OCI-LY3 (cell line): Measurements from ENCODE around the gene URB2.

Experiments used
- H2AFZ ChIP-seq: fragments of 200-600, 300-600 bp; shearing (Covaris generic); 2 replicates; pipeline ENCODE4 v1.6.0; 2014; ENCODE audit warnings: antibody characterized with exemption, low read depth, low read length
- H3K27ac ChIP-seq: fragments of 200-600, 300-600 bp; sonication (generic); 2 replicates; pipeline ENCODE4 v1.5.1; 2014; ENCODE audit warnings: mild to moderate bottlenecking, low read length, moderate library complexity, mixed read lengths
- H3K27me3 ChIP-seq: fragments of 200-600, 300-600 bp; sonication (generic); 2 replicates; pipeline ENCODE4 v1.6.1; 2014; ENCODE audit warnings: low read depth, low read length, mixed read lengths
- H3K36me3 ChIP-seq: fragments of 200-600, 300-600 bp; sonication (generic); replicated peaks from 2 replicates; pipeline ENCODE3; 2014; ENCODE audit warnings: low read depth, low read length, mixed read lengths
- H3K4me1 ChIP-seq: fragments of 300-600, 200-600 bp; sonication (generic); 2 replicates; pipeline ENCODE4 v1.6.1; 2014; ENCODE audit warnings: low read length, mixed read lengths
- H3K4me2 ChIP-seq: fragments of 200-600, 300-600 bp; sonication (generic); 2 replicates; pipeline ENCODE4 v1.6.1; 2014; ENCODE audit warnings: low read length, mixed read lengths
- H3K4me3 ChIP-seq: fragments of 300-600, 200-600 bp; sonication (generic); 2 replicates; pipeline ENCODE4 v1.5.1; 2014; ENCODE audit warnings: antibody characterized with exemption, mild to moderate bottlenecking, low read length, moderate library complexity
- H3K79me2 ChIP-seq: fragments of 300-600, 200-600 bp; shearing (Covaris generic); 2 replicates; pipeline ENCODE4 v1.6.1; 2014; ENCODE audit warnings: mild to moderate bottlenecking, low read length, mixed read lengths
- H3K9ac ChIP-seq: fragments of 300-600, 200-600 bp; shearing (Covaris generic); 2 replicates; pipeline ENCODE4 v1.6.0; 2014; ENCODE audit warnings: mild to moderate bottlenecking, low read length, moderate library complexity
- H3K9me3 ChIP-seq: fragments of 200-600, 300-600 bp; shearing (Covaris generic); 2 replicates; pipeline ENCODE4 v1.6.1; 2014; ENCODE audit warnings: low read length, mixed read lengths; ENCODE audit not compliant: insufficient read depth
- H4K20me1 ChIP-seq: fragments of 200-600, 300-600 bp; sonication (generic); 2 replicates; pipeline ENCODE4 v1.6.1; 2016; ENCODE audit warnings: low read length, mixed read lengths; ENCODE audit not compliant: insufficient read depth
- EZH2phosphoT487 ChIP-seq: fragments of 200-600 bp; shearing (Covaris generic); IDR thresholded peaks from 2 replicates; pipeline ENCODE4 v1.6.1; 2018; ENCODE audit warnings: antibody characterized with exemption, mixed run types, low read depth
- TF ChIP-seq, protein P1 (sequence below): fragments of 200-600, 300-600 bp; sonication (generic); IDR thresholded peaks from 2 replicates; pipeline ENCODE4 v1.5.1; 2014; ENCODE audit warnings: antibody characterized with exemption, low read length, low read depth

The URB2 gene

DNA sequence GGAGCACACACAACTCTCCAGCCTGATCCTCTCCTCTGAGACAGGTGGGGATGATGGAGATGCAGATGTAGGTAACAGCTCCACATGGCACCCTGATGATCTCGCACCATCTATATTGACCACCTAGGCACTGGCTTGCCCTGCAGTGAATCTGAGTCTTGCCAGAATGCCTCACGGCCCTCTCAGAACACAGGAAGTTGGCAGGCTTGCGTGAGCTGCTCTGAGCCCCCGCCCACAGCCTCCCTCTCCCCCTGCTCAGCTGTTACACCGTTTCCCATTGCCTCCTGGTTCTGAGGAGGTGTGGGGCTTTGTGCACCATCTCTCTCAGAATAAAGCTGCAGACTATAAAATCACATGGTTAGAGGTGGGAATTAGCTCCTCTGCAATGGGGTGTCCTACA lies 48.0 kb downstream of the URB2 start:
- no peaks in the 10 kb centered on the region for H3K4me1 ChIP-seq
- no peak overlapping the region for H3K4me3 ChIP-seq
- no peak overlapping the region for H2AFZ ChIP-seq
- TF ChIP-seq, protein P1, sequence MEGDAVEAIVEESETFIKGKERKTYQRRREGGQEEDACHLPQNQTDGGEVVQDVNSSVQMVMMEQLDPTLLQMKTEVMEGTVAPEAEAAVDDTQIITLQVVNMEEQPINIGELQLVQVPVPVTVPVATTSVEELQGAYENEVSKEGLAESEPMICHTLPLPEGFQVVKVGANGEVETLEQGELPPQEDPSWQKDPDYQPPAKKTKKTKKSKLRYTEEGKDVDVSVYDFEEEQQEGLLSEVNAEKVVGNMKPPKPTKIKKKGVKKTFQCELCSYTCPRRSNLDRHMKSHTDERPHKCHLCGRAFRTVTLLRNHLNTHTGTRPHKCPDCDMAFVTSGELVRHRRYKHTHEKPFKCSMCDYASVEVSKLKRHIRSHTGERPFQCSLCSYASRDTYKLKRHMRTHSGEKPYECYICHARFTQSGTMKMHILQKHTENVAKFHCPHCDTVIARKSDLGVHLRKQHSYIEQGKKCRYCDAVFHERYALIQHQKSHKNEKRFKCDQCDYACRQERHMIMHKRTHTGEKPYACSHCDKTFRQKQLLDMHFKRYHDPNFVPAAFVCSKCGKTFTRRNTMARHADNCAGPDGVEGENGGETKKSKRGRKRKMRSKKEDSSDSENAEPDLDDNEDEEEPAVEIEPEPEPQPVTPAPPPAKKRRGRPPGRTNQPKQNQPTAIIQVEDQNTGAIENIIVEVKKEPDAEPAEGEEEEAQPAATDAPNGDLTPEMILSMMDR, result no peak
- no peak for TF ChIP-seq EZH2phosphoT487
- peaks cover 9% of the 10 kb centered on the region for H3K36me3 ChIP-seq
- no peaks in the 10 kb centered on the region for H4K20me1 ChIP-seq
- H3K9ac ChIP-seq, result no peak overlapping the region
- H3K9me3 ChIP-seq, result no peaks in the 10 kb centered on the region
- H3K27me3 ChIP-seq, result no peaks in the 10 kb centered on the region
- H3K79me2 ChIP-seq, result no peaks in the 10 kb centered on the region
- no peak overlapping the region for H3K27ac ChIP-seq
- H3K4me2 ChIP-seq, result no peak overlapping the region

DNA sequence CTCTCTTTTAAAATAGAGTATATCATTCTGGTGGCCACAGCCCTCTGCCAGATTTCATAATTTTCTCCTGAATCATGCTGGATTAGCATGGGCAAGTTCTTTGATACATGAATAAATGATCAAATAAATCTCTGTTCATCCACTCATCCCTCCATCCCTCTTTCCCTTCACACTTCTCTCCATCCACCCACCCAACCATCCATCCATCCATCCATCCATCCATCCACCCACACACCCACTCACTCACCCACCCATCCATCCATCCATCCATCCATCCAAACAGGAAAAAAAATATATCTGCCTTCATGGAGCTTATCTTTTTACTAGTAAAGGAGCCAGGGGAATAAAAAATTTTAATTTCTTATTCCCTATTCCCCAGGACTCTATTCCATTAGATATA lies 49.3 kb downstream of the URB2 start:
- H3K4me1 ChIP-seq, result no peaks in the 10 kb centered on the region
- no peak overlapping the region for H3K4me3 ChIP-seq
- H4K20me1 ChIP-seq, result no peaks in the 10 kb centered on the region
- no peaks in the 10 kb centered on the region for H3K79me2 ChIP-seq
- H3K27me3 ChIP-seq, result no peaks in the 10 kb centered on the region
- H3K4me2 ChIP-seq, result no peak overlapping the region
- H3K9ac ChIP-seq, result no peak overlapping the region
- peaks cover 1% of the 10 kb centered on the region for H3K36me3 ChIP-seq
- no peak overlapping the region for H2AFZ ChIP-seq
- no peak overlapping the region for H3K27ac ChIP-seq
- TF ChIP-seq, protein P1, result no peak
- no peaks in the 10 kb centered on the region for H3K9me3 ChIP-seq

DNA sequence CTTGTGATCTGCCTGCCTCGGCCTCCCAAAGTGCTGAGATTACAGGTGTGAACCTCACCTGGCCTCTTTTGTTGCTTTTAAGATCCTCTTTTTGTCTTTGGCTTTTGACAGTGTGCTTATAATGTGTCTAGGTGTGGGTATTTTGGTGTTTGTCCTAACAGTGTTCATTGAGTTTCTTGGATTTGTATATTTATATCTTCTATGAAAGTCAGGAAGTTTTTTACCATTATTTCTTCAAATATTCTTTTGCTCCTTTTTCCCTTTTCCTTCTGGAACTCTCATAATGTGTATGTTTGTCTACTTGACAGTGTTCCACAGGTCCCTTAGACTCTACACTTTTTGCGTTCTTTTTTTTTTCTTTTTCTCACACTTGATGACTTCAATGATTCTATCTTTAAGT lies 59.1 kb downstream of the URB2 start:
- Histone ChIP-seq H3K36me3 (no peaks in the 10 kb centered on the region), H3K27me3 (no peaks in the 10 kb centered on the region), H3K4me2 (no peak overlapping the region), H3K9me3 (no peaks in the 10 kb centered on the region), H3K27ac (no peak overlapping the region), H2AFZ (no peak overlapping the region), H3K79me2 (no peaks in the 10 kb centered on the region), H3K4me3 (no peak overlapping the region), H3K9ac (no peak overlapping the region), H4K20me1 (no peaks in the 10 kb centered on the region), H3K4me1 (no peaks in the 10 kb centered on the region)
- TF ChIP-seq, protein P1, result no peak
- TF ChIP-seq EZH2phosphoT487, result no peak

DNA sequence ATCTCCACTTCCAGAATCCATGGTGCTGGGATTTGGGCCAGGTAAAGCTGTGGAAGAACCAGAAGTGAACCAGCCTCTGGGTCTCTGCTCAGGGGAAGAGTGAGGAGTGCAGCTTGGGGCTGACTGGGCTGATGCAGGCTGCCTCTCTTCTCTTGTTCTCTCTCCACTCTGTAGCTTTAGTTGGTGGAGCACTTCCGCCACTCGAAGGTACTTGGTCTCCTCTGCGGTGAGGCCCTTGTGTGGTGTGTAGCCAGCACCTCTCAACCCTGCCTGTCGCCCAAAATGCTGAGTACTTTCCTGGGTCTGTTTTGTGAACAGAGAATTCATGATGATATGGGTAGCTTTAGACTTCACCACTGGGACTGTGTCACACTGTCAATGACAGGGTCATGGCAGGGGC lies 63.2 kb downstream of the URB2 start:
- TF ChIP-seq, protein P1, result no peak
- no peak for TF ChIP-seq EZH2phosphoT487
- H3K4me2 ChIP-seq, result no peak overlapping the region

More for the DNA sequence above, 63.2 kb downstream of the URB2 start:
- no peak overlapping the region for H3K9ac ChIP-seq
- no peaks in the 10 kb centered on the region for H4K20me1 ChIP-seq
- H3K79me2 ChIP-seq, result no peaks in the 10 kb centered on the region
- no peak overlapping the region for H3K4me3 ChIP-seq
- no peak overlapping the region for H3K27ac ChIP-seq
- peaks cover 18% of the 10 kb centered on the region for H3K4me1 ChIP-seq
- no peaks in the 10 kb centered on the region for H3K36me3 ChIP-seq
- no peak overlapping the region for H2AFZ ChIP-seq
- peaks cover 19% of the 10 kb centered on the region for H3K27me3 ChIP-seq
- no peaks in the 10 kb centered on the region for H3K9me3 ChIP-seq
